ENCODE data around the gene CIB4. TPM values are rescaled to one million over a fixed set of nuclear protein-coding genes. Genes with fewer than 3 reads are reported as not detected.
"Not testable (repeated sequence)": the region's sequence is repeated elsewhere in the genome, so short reads cannot be mapped to it uniquely, and the experiment has no call there.

The CIB4 gene
- total RNA-seq, 1 donor from 2014 or later = not detected

GRCh38 chr2:26668856-26669750 is 27.9 kb upstream of the CIB4 start:
- peak; percentile 43 for DNase-seq (ENCODE audit: low spot score)
- no peak for ATAC-seq
- intact Hi-C loops (cut with DNase I) = no loop called here

- DNase-seq (ENCODE audit: low spot score) = no peak
- intact Hi-C loops (cut with DNase I) = no loop called here
- ATAC-seq = no peak
Observed at GRCh38 chr2:26668041-26668440, 26.9 kb upstream of the CIB4 start.

- intact Hi-C loops (cut with DNase I) = no loop called here
Observed at GRCh38 chr2:26666671-26667070, 25.5 kb upstream of the CIB4 start.

GRCh38 chr2:26665296-26665695 is 24.1 kb upstream of the CIB4 start:
- ATAC-seq; intact Hi-C loops (cut with DNase I); DNase-seq (ENCODE audit: low spot score): not testable (repeated sequence)

More at GRCh38 chr2:26666671-26667070, 25.5 kb upstream of the CIB4 start:
- no peak for ATAC-seq
- DNase-seq (ENCODE audit: low spot score) = no peak

GRCh38 chr2:26660363-26660962 is 19.3 kb upstream of the CIB4 start:
- ATAC-seq (no peak), DNase-seq (ENCODE audit: low spot score) (no peak)
- intact Hi-C loops (cut with DNase I) = no loop called here

GRCh38 chr2:26658691-26659346 is 17.7 kb upstream of the CIB4 start:
- DNase-seq (ENCODE audit: low spot score) = no peak
- intact Hi-C loops (cut with DNase I) = no loop called here

GRCh38 chr2:26657265-26657664 is 16.1 kb upstream of the CIB4 start:
- no peak for DNase-seq (ENCODE audit: low spot score)
- no peak for ATAC-seq

More at GRCh38 chr2:26658691-26659346, 17.7 kb upstream of the CIB4 start:
- ATAC-seq = no peak

GRCh38 chr2:26655611-26656195 is 14.5 kb upstream of the CIB4 start:
- intact Hi-C loops (cut with DNase I) = loop anchor here (2.0 kb wide), 1 partner anchor 61 kb away; no protein-coding TSS in a partner anchor
- ATAC-seq = no peak
- DNase-seq (ENCODE audit: low spot score) = no peak

More at GRCh38 chr2:26657265-26657664, 16.1 kb upstream of the CIB4 start:
- intact Hi-C loops (cut with DNase I) = loop anchor here (2.0 kb wide), 1 partner anchor 60 kb away; no protein-coding TSS in a partner anchor

- DNase-seq (ENCODE audit: low spot score); ATAC-seq; intact Hi-C loops (cut with DNase I): not testable (repeated sequence)
Observed at GRCh38 chr2:26655120-26655519, 14.0 kb upstream of the CIB4 start.

- no peak for ATAC-seq
- intact Hi-C loops (cut with DNase I) = no loop called here
- peak; percentile 40 for DNase-seq (ENCODE audit: low spot score)
Observed at GRCh38 chr2:26654061-26654340, 12.8 kb upstream of the CIB4 start.

GRCh38 chr2:26653207-26654060 is 12.3 kb upstream of the CIB4 start:
- no peak for ATAC-seq
- peak; percentile 51 for DNase-seq (ENCODE audit: low spot score)
- intact Hi-C loops (cut with DNase I) = no loop called here

- peak; percentile 63 for DNase-seq (ENCODE audit: low spot score)
- intact Hi-C loops (cut with DNase I) = no loop called here
- ATAC-seq = peak; percentile 93
Observed at GRCh38 chr2:26652361-26653041, 11.3 kb upstream of the CIB4 start.

GRCh38 chr2:26651799-26652198 is 10.6 kb upstream of the CIB4 start:
- DNase-seq (ENCODE audit: low spot score) (peak; percentile 42), ATAC-seq (peak; percentile 51)
- intact Hi-C loops (cut with DNase I) = no loop called here

GRCh38 chr2:26651470-26651771 is 10.3 kb upstream of the CIB4 start:
- intact Hi-C loops (cut with DNase I) = no loop called here
- ATAC-seq (no peak), DNase-seq (ENCODE audit: low spot score) (no peak)

- intact Hi-C loops (cut with DNase I) = no loop called here
- DNase-seq (ENCODE audit: low spot score) (peak; percentile 39), ATAC-seq (no peak)
Observed at GRCh38 chr2:26650713-26651469, 9.7 kb upstream of the CIB4 start.

- DNase-seq (ENCODE audit: low spot score) (peak; percentile 39), ATAC-seq (no peak)
- intact Hi-C loops (cut with DNase I) = no loop called here
Observed at GRCh38 chr2:26649992-26650712, 9.0 kb upstream of the CIB4 start.

- ATAC-seq (no peak), DNase-seq (ENCODE audit: low spot score) (peak; percentile 19)
- intact Hi-C loops (cut with DNase I) = no loop called here
Observed at GRCh38 chr2:26649322-26649721, 8.2 kb upstream of the CIB4 start.
